GM12878 (cell line): ENCODE results near the gene GRIK5.

Experiments
- FOS ChIP-seq: IDR thresholded peaks from 3 replicates; pipeline ENCODE4 v1.6.1; 2011; ENCODE audit warnings: borderline replicate concordance; ENCODE audit not compliant: insufficient read length; ENCODE audit errors: extremely low read depth
- POLR2AphosphoS5 ChIP-seq: IDR thresholded peaks from 2 replicates; pipeline ENCODE4 v1.6.1; 2011; ENCODE audit warnings: mild to moderate bottlenecking, low read length, inconsistent platforms
- RAD21 ChIP-seq: IDR thresholded peaks from 2 replicates; pipeline ENCODE4 v1.6.1; 2011; ENCODE audit warnings: mild to moderate bottlenecking, low read depth, low read length, moderate library complexity; ENCODE audit not compliant: insufficient read depth
- SRF ChIP-seq, 2 experiments: IDR thresholded peaks; 2 replicates each; pipeline ENCODE4 v1.6.1; 2011; ENCODE audit warnings: low read depth in 2 of 2, low read length in 2 of 2, mild to moderate bottlenecking in 1 of 2, moderate library complexity in 1 of 2
- YY1 ChIP-seq: IDR thresholded peaks from 2 replicates; pipeline ENCODE4 v1.6.1; 2011; ENCODE audit warnings: low read depth, mild to moderate bottlenecking, low read length
- TF ChIP-seq, protein P1 (sequence below), 3 experiments: IDR thresholded peaks in 2 of 3; conservative IDR thresholded peaks in 1 of 3; 2 replicates each; pipeline ENCODE4 v1.5.1; 2011; ENCODE audit warnings: low read depth in 3 of 3, low read length in 3 of 3, mild to moderate bottlenecking in 3 of 3, control low read depth in 2 of 3, moderate library complexity in 2 of 3, inconsistent platforms in 1 of 3, mixed read lengths in 1 of 3; ENCODE audit not compliant: control insufficient read depth in 2 of 3, insufficient read depth in 1 of 3; ENCODE audit errors: extremely low read depth in 1 of 3

DNA sequence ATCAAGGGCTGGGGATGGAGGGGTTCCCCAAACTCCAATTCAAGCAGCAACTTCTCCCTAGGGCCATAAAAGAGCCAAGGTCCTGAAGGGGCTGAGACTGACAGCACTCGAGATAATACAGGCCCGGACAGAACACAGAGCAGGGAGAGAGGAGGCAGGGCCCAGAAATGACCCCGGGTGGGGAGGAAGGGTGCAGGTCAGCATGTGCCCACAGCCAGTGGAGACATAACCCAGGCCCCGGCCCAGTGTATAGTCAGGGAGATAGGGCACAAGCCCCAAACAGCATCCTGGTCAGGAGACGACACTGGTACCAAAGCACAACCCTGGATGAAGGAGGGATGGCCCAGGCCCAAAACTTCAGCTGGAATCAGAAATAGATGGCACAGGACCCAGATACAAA, 47.4 kb downstream of the GRIK5 start:
- TF ChIP-seq, protein P1, sequence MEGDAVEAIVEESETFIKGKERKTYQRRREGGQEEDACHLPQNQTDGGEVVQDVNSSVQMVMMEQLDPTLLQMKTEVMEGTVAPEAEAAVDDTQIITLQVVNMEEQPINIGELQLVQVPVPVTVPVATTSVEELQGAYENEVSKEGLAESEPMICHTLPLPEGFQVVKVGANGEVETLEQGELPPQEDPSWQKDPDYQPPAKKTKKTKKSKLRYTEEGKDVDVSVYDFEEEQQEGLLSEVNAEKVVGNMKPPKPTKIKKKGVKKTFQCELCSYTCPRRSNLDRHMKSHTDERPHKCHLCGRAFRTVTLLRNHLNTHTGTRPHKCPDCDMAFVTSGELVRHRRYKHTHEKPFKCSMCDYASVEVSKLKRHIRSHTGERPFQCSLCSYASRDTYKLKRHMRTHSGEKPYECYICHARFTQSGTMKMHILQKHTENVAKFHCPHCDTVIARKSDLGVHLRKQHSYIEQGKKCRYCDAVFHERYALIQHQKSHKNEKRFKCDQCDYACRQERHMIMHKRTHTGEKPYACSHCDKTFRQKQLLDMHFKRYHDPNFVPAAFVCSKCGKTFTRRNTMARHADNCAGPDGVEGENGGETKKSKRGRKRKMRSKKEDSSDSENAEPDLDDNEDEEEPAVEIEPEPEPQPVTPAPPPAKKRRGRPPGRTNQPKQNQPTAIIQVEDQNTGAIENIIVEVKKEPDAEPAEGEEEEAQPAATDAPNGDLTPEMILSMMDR (IDR thresholded peaks at IDR 0.05 in 2 of 3, conservative IDR thresholded peaks at IDR 0.05 in 1 of 3; ENCODE audit: control insufficient read depth in 2 of 3, extremely low read depth in 1 of 3, insufficient read depth in 1 of 3, low read depth in 3 of 3, low read length in 3 of 3) = no peak
- TF ChIP-seq FOS (no peak), YY1 (no peak), POLR2AphosphoS5 (no peak), SRF (IDR thresholded peaks at IDR 0.05; ENCODE audit: low read depth in 2 of 2, low read length in 2 of 2) (no peak), RAD21 (no peak)
